Measurements from ENCODE around the gene USP31.

USP31 gene

GRCh38 chr16:23187341-23187740 lies 38.1 kb upstream of the USP31 start:
- ChIA-PET CTCF (interaction anchor here (1.0 to 13.0 kb wide), 4 partner anchors 10 to 248 kb away, joined by 3 to 304 read pairs (median 4); no protein-coding TSS in a partner anchor), POLR2A (no interaction called here)
- DNase-seq (ENCODE audit: extremely low spot score) = no peak
- no peak for TF ChIP-seq CTCF (IDR thresholded peaks at IDR 0.05; ENCODE audit: control extremely low read depth, extremely low read depth, low read depth, missing control alignments)

- ChIA-PET POLR2A (no interaction called here), CTCF (interaction anchor here (1.1 to 13.0 kb wide), 3 partner anchors 15 to 249 kb away, joined by 3 to 304 read pairs (median 4); no protein-coding TSS in a partner anchor)
- TF ChIP-seq CTCF (IDR thresholded peaks at IDR 0.05; ENCODE audit: control extremely low read depth, extremely low read depth, low read depth, missing control alignments) = no peak
- no peak for DNase-seq (ENCODE audit: extremely low spot score)
These were observed 36.9 kb upstream of the USP31 start for GRCh38 chr16:23186171-23186570.

GRCh38 chr16:23185656-23186055 lies 36.4 kb upstream of the USP31 start:
- TF ChIP-seq CTCF (IDR thresholded peaks at IDR 0.05; ENCODE audit: control extremely low read depth, extremely low read depth, low read depth, missing control alignments) = no peak
- no peak for DNase-seq (ENCODE audit: extremely low spot score)
- POLR2A ChIA-PET = no interaction called here
- CTCF ChIA-PET = interaction anchor here (1.1 to 13.0 kb wide), 3 partner anchors 15 to 250 kb away, joined by 3 to 304 read pairs (median 4); no protein-coding TSS in a partner anchor

- ChIA-PET CTCF (interaction anchor here (1.1 to 13.0 kb wide), 15 partner anchors 10 to 270 kb away, joined by 3 to 304 read pairs (median 3); partner anchors contain the start of gene COG7), POLR2A (no interaction called here)
- no peak for TF ChIP-seq CTCF (IDR thresholded peaks at IDR 0.05; ENCODE audit: control extremely low read depth, extremely low read depth, low read depth, missing control alignments)
These were observed 34.3 kb upstream of the USP31 start for GRCh38 chr16:23183543-23183862.

GRCh38 chr16:23182679-23183542 lies 33.7 kb upstream of the USP31 start, which contains the start of gene SCNN1G:
SCNN1G (plus strand) TSS chr16:23182745; CDS start chr16:23186272, 3,527 bp downstream.
- POLR2A ChIA-PET = no interaction called here
- DNase-seq (ENCODE audit: extremely low spot score) = peak; percentile 27
- CTCF ChIA-PET = interaction anchor here (0.7 to 13.0 kb wide), 18 partner anchors 9 to 271 kb away, joined by 3 to 304 read pairs (median 3); partner anchors contain the start of gene COG7
- TF ChIP-seq CTCF (IDR thresholded peaks at IDR 0.05; ENCODE audit: control extremely low read depth, extremely low read depth, low read depth, missing control alignments) = no peak

More at GRCh38 chr16:23183543-23183862, 34.3 kb upstream of the USP31 start:
- no peak for DNase-seq (ENCODE audit: extremely low spot score)

- peak; percentile 92 for DNase-seq (ENCODE audit: extremely low spot score)
- POLR2A ChIA-PET = interaction anchor here (0.6 kb wide), 1 partner anchor 49 kb away, joined by 3 read pairs; no protein-coding TSS in a partner anchor
These were observed 33.0 kb upstream of the USP31 start for GRCh38 chr16:23182206-23182678.

More at GRCh38 chr16:23182206-23182678, 33.0 kb upstream of the USP31 start:
- TF ChIP-seq CTCF (IDR thresholded peaks at IDR 0.05; ENCODE audit: control extremely low read depth, extremely low read depth, low read depth, missing control alignments) = peak; percentile 98
- CTCF ChIA-PET = interaction anchor here (1.4 to 13.0 kb wide), 9 partner anchors 10 to 307 kb away, joined by 3 to 304 read pairs (median 6); partner anchors contain the start of gene COG7
